ENCODE measurements around the gene EXOC2. TPM values are rescaled to one million over a fixed set of nuclear protein-coding genes. Genes with fewer than 3 reads are reported as not detected.

The EXOC2 gene
- total RNA-seq, 1 donor from 2014 or later = 22.9 TPM

- H3K4me1 Mint-ChIP-seq (ENCODE audit: unreplicated experiment) = peaks cover 14% of the 10 kb centered on the region
- no peaks in the 10 kb centered on the region for H3K27me3 Mint-ChIP-seq
- no peak for DNase-seq (ENCODE audit: extremely low spot score, unreplicated experiment)
- no peak for TF ChIP-seq CTCF (conservative IDR thresholded peaks at IDR 0.05)
- H3K27ac Mint-ChIP-seq = no peak overlapping the region
- H3K9me3 Mint-ChIP-seq = no peaks in the 10 kb centered on the region
- H3K4me3 Mint-ChIP-seq = no peak overlapping the region
- H3K36me3 Mint-ChIP-seq = peaks cover 12% of the 10 kb centered on the region
Measured at GRCh38 chr6:626236-626635, 66.7 kb downstream of the EXOC2 start.

- Mint-ChIP-seq H3K27ac (no peak overlapping the region), H3K4me3 (no peak overlapping the region), H3K4me1 (ENCODE audit: unreplicated experiment) (peaks cover 14% of the 10 kb centered on the region), H3K9me3 (no peaks in the 10 kb centered on the region), H3K27me3 (no peaks in the 10 kb centered on the region), H3K36me3 (peaks cover 14% of the 10 kb centered on the region)
- DNase-seq (ENCODE audit: extremely low spot score, unreplicated experiment) = no peak
- TF ChIP-seq CTCF (conservative IDR thresholded peaks at IDR 0.05) = peak; percentile 41
Measured at GRCh38 chr6:624979-625378, 68.0 kb downstream of the EXOC2 start.

- Mint-ChIP-seq H3K9me3 (no peaks in the 10 kb centered on the region), H3K27ac (no peak overlapping the region), H3K27me3 (no peaks in the 10 kb centered on the region), H3K4me1 (ENCODE audit: unreplicated experiment) (peaks cover 14% of the 10 kb centered on the region), H3K4me3 (no peak overlapping the region), H3K36me3 (peaks cover 13% of the 10 kb centered on the region)
- TF ChIP-seq CTCF (conservative IDR thresholded peaks at IDR 0.05) = no peak
- no peak for DNase-seq (ENCODE audit: extremely low spot score, unreplicated experiment)
Measured at GRCh38 chr6:622462-622861, 70.5 kb downstream of the EXOC2 start.

GRCh38 chr6:621931-622330 lies 71.0 kb downstream of the EXOC2 start:
- H3K4me3 Mint-ChIP-seq = no peak overlapping the region
- no peak for DNase-seq (ENCODE audit: extremely low spot score, unreplicated experiment)
- H3K9me3 Mint-ChIP-seq = no peaks in the 10 kb centered on the region
- H3K36me3 Mint-ChIP-seq = peaks cover 17% of the 10 kb centered on the region
- peaks cover 14% of the 10 kb centered on the region for H3K4me1 Mint-ChIP-seq (ENCODE audit: unreplicated experiment)
- no peak for TF ChIP-seq CTCF (conservative IDR thresholded peaks at IDR 0.05)
- H3K27me3 Mint-ChIP-seq = no peaks in the 10 kb centered on the region
- H3K27ac Mint-ChIP-seq = no peak overlapping the region

- Mint-ChIP-seq H3K36me3 (peaks cover 20% of the 10 kb centered on the region), H3K4me3 (no peak overlapping the region), H3K9me3 (no peaks in the 10 kb centered on the region), H3K27me3 (no peaks in the 10 kb centered on the region), H3K4me1 (ENCODE audit: unreplicated experiment) (peaks cover 8% of the 10 kb centered on the region), H3K27ac (no peak overlapping the region)
- no peak for DNase-seq (ENCODE audit: extremely low spot score, unreplicated experiment)
- no peak for TF ChIP-seq CTCF (conservative IDR thresholded peaks at IDR 0.05)
Measured at GRCh38 chr6:620950-621349, 72.0 kb downstream of the EXOC2 start.

- no peak for TF ChIP-seq CTCF (conservative IDR thresholded peaks at IDR 0.05)
- no peaks in the 10 kb centered on the region for H3K9me3 Mint-ChIP-seq
- DNase-seq (ENCODE audit: extremely low spot score, unreplicated experiment) = no peak
- H3K4me1 Mint-ChIP-seq (ENCODE audit: unreplicated experiment) = peaks cover 3% of the 10 kb centered on the region
- no peak overlapping the region for H3K4me3 Mint-ChIP-seq
- no peaks in the 10 kb centered on the region for H3K27me3 Mint-ChIP-seq
- H3K27ac Mint-ChIP-seq = no peak overlapping the region
- H3K36me3 Mint-ChIP-seq = peaks cover 25% of the 10 kb centered on the region
Measured at GRCh38 chr6:620166-620565, 72.8 kb downstream of the EXOC2 start.
